Gastroesophageal sphincter (tissue), 4 donors: ENCODE data around the gene PRMT2. TPM values are rescaled to one million over a fixed set of nuclear protein-coding genes. Genes with fewer than 3 reads are reported as not detected.
A peak's percentile ranks its signal among the peaks of the same experiment; 100 is the strongest.

ENCODE experiments used
- ATAC-seq: fragments of 150-250 bp; one replicate; pipeline ENCODE4 v1.9.1; 2016; ENCODE audit warnings: mild to moderate bottlenecking, moderate library complexity
- H3K27ac ChIP-seq, 4 donors: fragments of 200-600 bp; sonication (generic) in 3 of 4; 1 replicate in 3 of 4; 2 replicates in 1 of 4; pipeline ENCODE4 v1.5.1; 2016 to 2019
- H3K27me3 ChIP-seq: fragments of 200-600 bp; sonication (generic); one replicate; pipeline ENCODE4 v1.5.1; 2019
- H3K36me3 ChIP-seq, 2 donors: fragments of 200-600 bp; sonication (generic); one replicate each; pipeline ENCODE4 v1.5.1; 2019; ENCODE audit warnings: control low read depth in 1 of 2
- H3K4me1 ChIP-seq, 3 donors: fragments of 200-600 bp; sonication (generic); 1 replicate in 2 of 3; 2 replicates in 1 of 3; pipeline ENCODE4 v1.5.1; 2016 to 2019; ENCODE audit warnings: control low read depth in 2 of 3
- H3K4me3 ChIP-seq, 2 donors: fragments of 200-600 bp; sonication (generic); one replicate each; pipeline ENCODE4 v1.5.1; 2019; ENCODE audit warnings: mild to moderate bottlenecking in 1 of 2, moderate library complexity in 1 of 2
- H3K9me3 ChIP-seq, 3 donors: fragments of 200-600 bp; sonication (generic); one replicate each; pipeline ENCODE4 v1.5.1; 2017 to 2019; ENCODE audit warnings: control low read depth in 2 of 3
- EP300 ChIP-seq: sonication (generic); formaldehyde crosslinking; IDR thresholded peaks from one replicate; pipeline ENCODE4 v1.6.1; 2017; ENCODE audit warnings: antibody characterized with exemption, mild to moderate bottlenecking
- POLR2A ChIP-seq, 2 donors: fragments of 450-650 bp; IDR thresholded peaks; one replicate each; pipeline ENCODE4 v1.6.1; 2017; ENCODE audit warnings: antibody characterized with exemption in 2 of 2, mild to moderate bottlenecking in 2 of 2, moderate library complexity in 1 of 2
- POLR2AphosphoS5 ChIP-seq: sonication (generic); formaldehyde crosslinking; IDR thresholded peaks from one replicate; pipeline ENCODE4 v1.6.1; 2017; ENCODE audit warnings: antibody characterized with exemption
- WGBS, 2 donors: methylation state at CpG; one replicate each; pipeline ENCODE4 v1.1.5; 2018; ENCODE audit warnings: low coverage in 1 of 2; 5-methylcytosine and 5-hydroxymethylcytosine counted together
- total RNA-seq, 4 donors: library from RNA; depleted of rRNA; stranded (reverse); fragments of >200 nt; gene quantifications; one replicate each; pipeline ENCODE4 v1.1.0, GENCODE V29; 2016
- TF ChIP-seq, protein P1 (sequence below), 4 experiments: fragments of 200-600 bp in 2 of 4; fragments of 450-650 bp in 2 of 4; sonication (generic) in 1 of 4; IDR thresholded peaks; one replicate each; pipeline ENCODE4 v1.5.1; 2017 to 2019; ENCODE audit warnings: antibody characterized with exemption in 4 of 4, mild to moderate bottlenecking in 2 of 4, moderate library complexity in 2 of 4

The PRMT2 gene
- total RNA-seq = 100 to 1,000 TPM; 128 to 176 (median 174) TPM

DNA sequence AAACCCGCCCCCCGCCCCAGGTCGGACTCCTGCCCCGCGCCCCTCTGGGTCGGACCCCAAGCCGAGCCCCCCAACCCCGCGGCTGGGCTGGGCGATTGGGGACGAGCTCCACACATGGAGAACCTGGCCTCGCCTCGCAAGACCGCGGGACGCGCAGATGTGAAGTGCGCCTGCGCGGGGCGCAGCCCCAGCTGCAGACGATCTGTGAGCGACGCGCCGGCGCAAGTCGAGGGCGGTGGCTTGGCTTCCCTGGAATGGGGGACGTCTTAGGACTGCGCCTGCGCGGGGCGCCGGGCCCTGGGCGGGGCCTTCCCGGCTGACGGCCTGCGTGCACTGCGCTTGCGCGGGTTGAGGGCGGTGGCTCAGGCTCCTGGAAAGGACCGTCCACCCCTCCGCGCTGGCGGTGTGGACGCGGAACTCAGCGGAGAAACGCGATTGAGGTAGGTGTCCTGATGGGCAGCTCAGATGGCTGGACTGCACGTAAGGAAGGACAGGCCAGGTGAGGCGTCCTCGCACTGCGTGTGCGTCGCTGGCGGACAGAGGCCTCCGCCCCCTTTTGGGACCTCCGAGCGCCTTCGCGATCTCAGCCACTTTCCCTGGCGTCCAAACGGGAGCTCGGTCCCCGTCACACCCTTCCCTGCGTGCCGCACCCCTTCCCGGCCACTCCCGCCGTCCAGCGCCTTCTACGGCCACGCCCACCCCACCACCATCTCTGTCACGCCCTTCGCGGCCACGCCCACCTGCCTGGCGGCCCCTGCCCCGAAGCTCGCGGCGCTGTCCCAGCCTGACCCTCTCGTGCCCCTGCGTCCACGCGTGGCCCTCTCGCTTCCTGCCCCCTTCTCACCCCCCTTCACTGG lies at the start of gene PRMT2:
PRMT2 (plus strand) TSS at position 351 of the 857 bp plus-strand sequence. CDS start 1,278 bp downstream, outside the sequence.
- ATAC-seq = peak; percentile 98
- peak within 1 kb of the TSS; percentile 70 to 79 for H3K4me3 ChIP-seq
- H3K4me1 ChIP-seq = peaks cover 0 to 57% (median 13%) of the 10 kb centered on the region in 3 donors
- peak; percentile 90 to 92 for TF ChIP-seq POLR2A (IDR thresholded peaks at IDR 0.05)
- TF ChIP-seq POLR2AphosphoS5 = peak; percentile 90
- TF ChIP-seq, protein P1, sequence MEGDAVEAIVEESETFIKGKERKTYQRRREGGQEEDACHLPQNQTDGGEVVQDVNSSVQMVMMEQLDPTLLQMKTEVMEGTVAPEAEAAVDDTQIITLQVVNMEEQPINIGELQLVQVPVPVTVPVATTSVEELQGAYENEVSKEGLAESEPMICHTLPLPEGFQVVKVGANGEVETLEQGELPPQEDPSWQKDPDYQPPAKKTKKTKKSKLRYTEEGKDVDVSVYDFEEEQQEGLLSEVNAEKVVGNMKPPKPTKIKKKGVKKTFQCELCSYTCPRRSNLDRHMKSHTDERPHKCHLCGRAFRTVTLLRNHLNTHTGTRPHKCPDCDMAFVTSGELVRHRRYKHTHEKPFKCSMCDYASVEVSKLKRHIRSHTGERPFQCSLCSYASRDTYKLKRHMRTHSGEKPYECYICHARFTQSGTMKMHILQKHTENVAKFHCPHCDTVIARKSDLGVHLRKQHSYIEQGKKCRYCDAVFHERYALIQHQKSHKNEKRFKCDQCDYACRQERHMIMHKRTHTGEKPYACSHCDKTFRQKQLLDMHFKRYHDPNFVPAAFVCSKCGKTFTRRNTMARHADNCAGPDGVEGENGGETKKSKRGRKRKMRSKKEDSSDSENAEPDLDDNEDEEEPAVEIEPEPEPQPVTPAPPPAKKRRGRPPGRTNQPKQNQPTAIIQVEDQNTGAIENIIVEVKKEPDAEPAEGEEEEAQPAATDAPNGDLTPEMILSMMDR (IDR thresholded peaks at IDR 0.05) = peak in 1 of 4 experiments; percentile 21
- no peak for TF ChIP-seq EP300
- no peaks in the 10 kb centered on the region for H3K9me3 ChIP-seq
- 0 to 2% methylated on average over 14 to 15 of the region's 90 CpGs for WGBS, 2 donors
- no peaks in the 10 kb centered on the region for H3K27me3 ChIP-seq
- H3K36me3 ChIP-seq = no peaks in the 10 kb centered on the region
- H3K27ac ChIP-seq = peak within 1 kb of the TSS; percentile 91 to 99 (median 98)

DNA sequence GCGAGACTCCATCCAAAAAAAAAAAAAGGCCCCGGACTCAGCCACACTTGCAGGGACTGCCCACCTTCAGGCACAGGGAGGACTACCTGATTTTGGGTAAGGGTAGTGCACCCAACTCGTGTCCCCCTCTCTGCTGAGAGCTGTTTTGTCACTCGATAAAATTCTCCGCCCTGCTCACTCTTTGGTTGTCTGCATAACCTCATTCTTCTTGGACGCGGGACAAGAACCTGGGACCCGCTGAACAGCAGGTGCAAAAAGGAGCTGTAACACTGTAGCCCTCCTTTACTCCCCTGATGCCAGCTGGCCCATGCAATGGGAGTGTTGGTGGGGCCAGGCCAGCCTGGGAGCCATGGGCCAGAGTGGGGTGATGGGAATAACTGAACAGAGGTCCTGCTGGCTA lies 41.2 kb upstream of the PRMT2 start:
- H3K36me3 ChIP-seq = no peaks in the 10 kb centered on the region
- 83 to 89% methylated on average over 3 to 5 of the region's 8 CpGs for WGBS, 2 donors
- ATAC-seq = no peak
- no peak overlapping the region for H3K27ac ChIP-seq
- no peaks in the 10 kb centered on the region for H3K27me3 ChIP-seq
- H3K4me3 ChIP-seq = no peak overlapping the region
- peaks cover 0 to 15% (median 7%) of the 10 kb centered on the region in 3 donors for H3K4me1 ChIP-seq
- peaks cover 0 to 23% (median 0%) of the 10 kb centered on the region in 3 donors for H3K9me3 ChIP-seq
- TF ChIP-seq, protein P1 (IDR thresholded peaks at IDR 0.05) = no peak
- TF ChIP-seq POLR2AphosphoS5 (no peak), POLR2A (IDR thresholded peaks at IDR 0.05) (no peak), EP300 (no peak)

DNA sequence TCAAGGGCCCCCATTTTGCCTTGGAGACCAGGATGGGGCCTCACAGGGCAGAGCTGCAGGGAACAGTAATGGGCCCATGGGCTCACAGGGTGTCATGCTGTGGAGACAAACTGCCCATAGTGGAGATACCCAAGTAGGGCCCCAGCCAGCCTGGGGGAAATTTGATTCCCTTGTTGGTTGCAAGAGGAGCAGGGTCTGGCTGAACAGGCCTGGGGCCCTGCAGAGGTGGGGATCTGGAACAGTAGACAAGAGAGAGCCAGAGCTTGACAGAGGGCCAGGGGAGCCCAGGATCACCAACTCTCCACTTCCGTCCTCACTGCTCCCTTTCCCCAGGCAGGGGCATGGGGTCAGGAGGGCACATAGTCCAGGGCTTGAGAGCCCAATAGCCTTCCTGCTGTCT lies 39.3 kb upstream of the PRMT2 start:
- TF ChIP-seq POLR2AphosphoS5 = no peak
- no peak for TF ChIP-seq POLR2A (IDR thresholded peaks at IDR 0.05)
- TF ChIP-seq, protein P1 (IDR thresholded peaks at IDR 0.05) = no peak
- no peak for TF ChIP-seq EP300
- Histone ChIP-seq H3K36me3 (no peaks in the 10 kb centered on the region), H3K9me3 (peaks cover 0 to 5% (median 0%) of the 10 kb centered on the region in 3 donors), H3K4me1 (peaks cover 0 to 26% (median 7%) of the 10 kb centered on the region in 3 donors), H3K4me3 (no peak overlapping the region), H3K27me3 (no peaks in the 10 kb centered on the region), H3K27ac (no peak overlapping the region)
- no peak for ATAC-seq
- 40% methylated on average over 1 of the region's 1 CpG; no CpG with 5 or more reads in 1 of the 2 donors for WGBS, 2 donors

DNA sequence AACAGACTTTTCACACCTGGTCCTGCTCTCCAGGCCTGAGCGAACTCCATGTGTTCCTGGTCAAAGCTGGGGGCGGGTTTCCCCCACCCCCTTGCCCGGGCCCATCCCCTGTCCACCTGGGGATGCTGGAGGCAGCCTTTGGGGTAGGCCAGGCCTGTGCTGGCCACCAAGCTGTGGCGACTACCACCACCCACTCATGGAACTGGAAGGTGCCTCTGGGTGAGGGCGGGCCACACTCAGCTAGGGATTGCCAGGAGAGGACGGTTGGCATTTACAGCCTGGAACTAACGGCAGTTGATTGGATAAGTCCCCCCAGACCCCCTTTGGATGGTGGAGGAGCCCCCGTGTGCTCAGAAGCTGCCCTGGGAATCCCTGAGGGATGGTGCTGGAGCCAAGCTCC lies 38.4 kb upstream of the PRMT2 start:
- no peak for ATAC-seq
- TF ChIP-seq, protein P1 (IDR thresholded peaks at IDR 0.05) = no peak
- peaks cover 0 to 26% (median 7%) of the 10 kb centered on the region in 3 donors for H3K4me1 ChIP-seq
- no peaks in the 10 kb centered on the region for H3K36me3 ChIP-seq
- H3K9me3 ChIP-seq = peaks cover 0 to 5% (median 0%) of the 10 kb centered on the region in 3 donors
- H3K27me3 ChIP-seq = no peaks in the 10 kb centered on the region
- WGBS, 2 donors = no CpG with 5 or more reads among the region's 8 CpGs
- H3K4me3 ChIP-seq = no peak overlapping the region
- no peak overlapping the region for H3K27ac ChIP-seq
